K562 (cell line): Measurements from ENCODE around the gene OPN5. TPM values are rescaled to one million over a fixed set of nuclear protein-coding genes. Genes with fewer than 3 reads are reported as not detected.

Experiments used
- ATAC-seq: fragments of 200-7000 bp; cut with Tn5 transposase; 3 replicates; pipeline ENCODE4 v1.9.1; 2020; ENCODE audit warnings: moderate library complexity
- BruUV-seq: library from RNA; stranded (reverse); fragments of 400-500 nt; replicated peaks from 2 replicates; lab custom pipeline; 2021; lab: Mats Ljungman, UMichigan
- CTCF ChIA-PET: fragments of 300-600 bp; formaldehyde crosslinking; extraction: SDS; loops from one replicate; lab custom pipeline; 2021; ENCODE audit warnings: low intra/inter-chr PET ratio; lab: Yijun Ruan, JAX
- POLR2A ChIA-PET: fragments of 300-600, 350-650 bp; sonication (Branson Sonifier 250); formaldehyde crosslinking; extraction: SDS; loops from one replicate; lab custom pipeline; 2021; ENCODE audit warnings: antibody characterized with exemption, inconsistent platforms; lab: Yijun Ruan, JAX
- DNase-seq, 4 experiments: peaks; one replicate each; pipeline versions ENCODE4 v3.0.0 to v3.0.0-alpha.2; 2011 to 2018; ENCODE audit warnings: low spot score in 3 of 4, mixed read lengths in 3 of 4; ENCODE audit errors: extremely low read depth in 1 of 4
- FAIRE-seq: peaks from 2 replicates; lab custom pipeline; 2011; peaks lifted over from hg19 to GRCh38; lab: Jason Lieb, UNC
- H2AFZ ChIP-seq: 2 replicates; pipeline ENCODE4 v1.6.0; 2011; ENCODE audit warnings: low read depth, low read length, control low read depth, inconsistent platforms
- H3K27ac ChIP-seq: fragments of 200-600 bp; 3 replicates; pipeline ENCODE4 v1.8.0; 2011; ENCODE audit warnings: low read depth, mild to moderate bottlenecking, control low read depth, inconsistent platforms, low read length, moderate library complexity, mixed read lengths; ENCODE audit errors: extremely low read depth
- H3K27me3 ChIP-seq, 2 experiments: fragments of 300-600 bp in 1 of 2; 2 replicates in 1 of 2; 3 replicates in 1 of 2; pipeline versions ENCODE4 v1.6.0 to v1.8.0; 2011; ENCODE audit warnings: inconsistent platforms in 2 of 2, low read length in 2 of 2, mild to moderate bottlenecking in 1 of 2, mixed read lengths in 1 of 2, moderate library complexity in 1 of 2; ENCODE audit not compliant: control insufficient read depth in 2 of 2, insufficient read depth in 2 of 2
- H3K36me3 ChIP-seq: fragments of 300-600 bp; 3 replicates; pipeline ENCODE4 v1.8.0; 2011; ENCODE audit warnings: mild to moderate bottlenecking, low read length, inconsistent platforms; ENCODE audit not compliant: control insufficient read depth, insufficient read depth
- H3K4me1 ChIP-seq, 2 experiments: fragments of 200-600 bp in 1 of 2; replicated peaks in 1 of 2; 2 replicates in 1 of 2; 3 replicates in 1 of 2; pipeline versions ENCODE4 v1.5.1 to v1.8.0; 2011; ENCODE audit warnings: inconsistent platforms in 2 of 2, low read length in 2 of 2, mild to moderate bottlenecking in 1 of 2, mixed read lengths in 1 of 2, moderate library complexity in 1 of 2; ENCODE audit not compliant: control insufficient read depth in 2 of 2, insufficient read depth in 2 of 2
- H3K4me2 ChIP-seq: 2 replicates; pipeline ENCODE4 v1.6.1; 2011; ENCODE audit warnings: low read length, control low read depth, inconsistent platforms, mixed read lengths; ENCODE audit not compliant: insufficient read depth
- H3K4me3 ChIP-seq: fragments of 200-600 bp; sonication (generic), shearing (Covaris generic); 2 replicates; pipeline ENCODE4 v1.5.1; 2016; ENCODE audit warnings: control low read depth, inconsistent platforms
- H3K79me2 ChIP-seq: fragments of 200-600 bp; 3 replicates; pipeline ENCODE4 v1.8.0; 2011; ENCODE audit warnings: low read length, inconsistent platforms; ENCODE audit not compliant: control insufficient read depth, insufficient read depth
- H3K9ac ChIP-seq, 2 experiments: 2 replicates each; pipeline versions ENCODE4 v1.6.0 to v1.6.1; 2011; ENCODE audit warnings: low read depth in 2 of 2, low read length in 2 of 2, control low read depth in 1 of 2, inconsistent platforms in 1 of 2, mild to moderate bottlenecking in 1 of 2, mixed read lengths in 1 of 2; ENCODE audit not compliant: insufficient read depth in 1 of 2
- H3K9me1 ChIP-seq: one replicate; pipeline ENCODE4 v1.6.0; 2011; ENCODE audit warnings: inconsistent platforms, mild to moderate bottlenecking, low read length, moderate library complexity; ENCODE audit not compliant: control insufficient read depth, insufficient read depth
- H3K9me3 ChIP-seq: replicated peaks from 2 replicates; pipeline ENCODE4 v1.5.1; 2011; ENCODE audit warnings: low read depth, low read length, inconsistent platforms; ENCODE audit not compliant: control insufficient read depth, insufficient read depth
- H4K20me1 ChIP-seq: replicated peaks from 2 replicates; pipeline ENCODE4 v1.6.1; 2011; ENCODE audit warnings: low read length, inconsistent platforms, mixed read lengths; ENCODE audit not compliant: control insufficient read depth, insufficient read depth
- DEAF1 ChIP-seq: fragments of 450-650 bp; formaldehyde crosslinking; IDR thresholded peaks from 2 replicates; pipeline ENCODE4 v1.4.0; 2020; ENCODE audit warnings: mild to moderate bottlenecking, moderate library complexity
- DIDO1 ChIP-seq: fragments of 450-650 bp; IDR thresholded peaks from 2 replicates; pipeline ENCODE4 v1.6.1; 2016; ENCODE audit warnings: low read depth, missing biosample characterization, missing genetic modification characterization
- GATAD2A ChIP-seq: fragments of 450-650 bp; IDR thresholded peaks from 2 replicates; pipeline ENCODE4 v1.6.1; 2017
- RAD21 ChIP-seq, 2 experiments: fragments of 250-450 bp in 1 of 2; fragments of 450-650 bp in 1 of 2; sonication (Bioruptor Pico) in 1 of 2; formaldehyde crosslinking in 1 of 2; IDR thresholded peaks in 1 of 2; conservative IDR thresholded peaks in 1 of 2; 2 replicates each; pipeline versions ENCODE4 v1.4.0 to v1.8.0; 2020 to 2022; ENCODE audit warnings: mild to moderate bottlenecking in 2 of 2, moderate library complexity in 1 of 2
- REST ChIP-seq, 2 experiments: fragments of 450-650 bp; formaldehyde crosslinking in 1 of 2; IDR thresholded peaks; 2 replicates each; pipeline versions ENCODE4 v1.4.0 to v1.6.1; 2014 to 2020; ENCODE audit warnings: mild to moderate bottlenecking in 2 of 2, borderline replicate concordance in 1 of 2, low read depth in 1 of 2
- RFX1 ChIP-seq: fragments of 450-650 bp; IDR thresholded peaks from 2 replicates; pipeline ENCODE4 v1.6.1; 2016; ENCODE audit warnings: mild to moderate bottlenecking, moderate library complexity
- ZNF586 ChIP-seq: fragments of 450-650 bp; formaldehyde crosslinking; conservative IDR thresholded peaks from 2 replicates; pipeline ENCODE4 v1.4.0; 2020; ENCODE audit warnings: mild to moderate bottlenecking, moderate library complexity
- WGBS: fragments of 100-300 bp; shearing (Covaris generic); methylation state at CpG from one replicate; pipeline ENCODE4 v1.1.6; 2016; ENCODE audit warnings: low coverage, mixed read lengths; ENCODE audit not compliant: insufficient coverage; ENCODE audit errors: missing lambda C conversion rate; 5-methylcytosine and 5-hydroxymethylcytosine counted together
- in situ Hi-C: fragments of 300-500 bp; cut with MboI; formaldehyde crosslinking; loops from 4 replicates; pipeline ENCODE4 v1.15.0; 2018; ENCODE audit warnings: inconsistent platforms, mixed read lengths
- intact Hi-C: fragments of 100-400 bp; cut with micrococcal nuclease; formaldehyde crosslinking; loops from 2 replicates; pipeline ENCODE4 v1.14.2; 2022
- polyA plus RNA-seq, 8 experiments: library from polyadenylated mRNA; depleted of rRNA in 4 of 8; stranded (reverse) in 5 of 8; unstranded in 3 of 8; fragments of >200 nt; fragmentation: Nextera tagmentation in 2 of 8; fragmentation: Illumina TruSeq in 1 of 8; extraction: Ambion mirVana in 2 of 8; extraction: Trizol in 1 of 8; gene quantifications; 2 replicates each; pipeline versions ENCODE4 v1.2.1 to v1.2.3, GENCODE V29; 2011 to 2014; ENCODE audit warnings: inconsistent platforms in 1 of 8, missing spikeins in 1 of 8
- total RNA-seq, 7 experiments: library from RNA; depleted of rRNA in 6 of 7; stranded (reverse); fragments of >200 nt in 6 of 7; fragmentation: Illumina TruSeq in 2 of 7; extraction: Trizol in 2 of 7; gene quantifications; 2 replicates each; pipeline versions ENCODE4 v1.2.1 to v1.2.3, GENCODE V29; 2011 to 2021; ENCODE audit warnings: low replicate concordance in 1 of 7

OPN5 gene
- total and polyA plus RNA-seq, 9 of the 15 experiments (the other 6 are each of a cell fraction or from before 2014, with no cell fraction given), result not detected

GRCh38 chr6:47780510-47781356, 1.1 kb upstream of the OPN5 start:
- Histone ChIP-seq H3K9me3 (no peaks in the 10 kb centered on the region), H3K27ac (no peak overlapping the region), H3K9me1 (no peaks in the 10 kb centered on the region), H3K4me3 (no peak overlapping the region), H4K20me1 (no peaks in the 10 kb centered on the region), H3K4me1 (no peaks in the 10 kb centered on the region), H3K4me2 (peak overlapping the region; percentile 2; the same call in 1 of the 2 replicates), H3K36me3 (no peaks in the 10 kb centered on the region), H3K9ac (no peak overlapping the region), H2AFZ (0 out of 2 replicates have a peak overlapping the region, but pooled peaks have one; percentile 9), H3K27me3 (no peaks in the 10 kb centered on the region), H3K79me2 (no peaks in the 10 kb centered on the region)
- FAIRE-seq (peak; percentile 88), ATAC-seq (peak; percentile 91), DNase-seq (peak in 3 of 4 experiments; percentile 16 to 56 (median 42))
- WGBS, result under 1% methylated on average over 6 of the region's 6 CpGs
- no TSS peak for BruUV-seq
- in situ Hi-C loops (loop anchor here (10.0 kb wide), 1 partner anchor 1644 kb away; no protein-coding TSS in a partner anchor), intact Hi-C loops (loop anchor here (1.0 to 10.0 kb wide), 5 partner anchors 145 to 1834 kb away; no protein-coding TSS in a partner anchor)
- ChIA-PET CTCF (interaction anchor here (0.5 to 2.1 kb wide), 5 partner anchors 20 to 683 kb away, joined by 3 to 13 read pairs (median 4); no protein-coding TSS in a partner anchor), POLR2A (interaction anchor here (0.5 to 1.0 kb wide), 2 partner anchors 11 to 206 kb away, joined by 3 to 4 read pairs; no protein-coding TSS in a partner anchor)
- 0 out of 2 replicates have a peak, but pooled peaks have one; percentile 13 for TF ChIP-seq RFX1
- no peak for TF ChIP-seq GATAD2A
- TF ChIP-seq DIDO1 (tag), result no peak
- no peak for TF ChIP-seq ZNF586 (CRISPR knock-in tag)
- peak; percentile 68; the same call in 1 of the 2 replicates for TF ChIP-seq REST (IDR thresholded peaks at IDR 0.05; ENCODE audit: borderline replicate concordance)
- TF ChIP-seq REST (CRISPR knock-in tag; IDR thresholded peaks at IDR 0.05; ENCODE audit: low read depth), result no peak
- TF ChIP-seq DEAF1, result peak; percentile 59; the same call in 1 of the 2 replicates
- TF ChIP-seq RAD21 (CRISPR knock-in tag; conservative IDR thresholded peaks at IDR 0.05 in 1 of 2, IDR thresholded peaks at IDR 0.05 in 1 of 2), result peak; percentile 79 to 87
